ENCODE measurements around the gene HOXB6.

GRCh38 chr17:48575673-48576478, 28.9 kb downstream of the HOXB6 start:
- TF ChIP-seq CTCF (IDR thresholded peaks at IDR 0.05) (no peak), ZFX (IDR thresholded peaks at IDR 0.05; ENCODE audit: borderline replicate concordance) (no peak)

All from 22Rv1 (cell line).